Hepatocyte (in vitro differentiated cells): ENCODE measurements around the gene TMED6. TPM values are rescaled to one million over a fixed set of nuclear protein-coding genes. Genes with fewer than 3 reads are reported as not detected.

ENCODE experiments used
- DNase-seq: peaks from one replicate; pipeline ENCODE4 v3.0.0-alpha.2; 2016; ENCODE audit warnings: low spot score
- H2AFZ ChIP-seq: fragments of 200-600 bp; sonication (generic); 2 replicates; pipeline ENCODE4 v1.6.0; 2016; ENCODE audit warnings: antibody characterized with exemption, mild to moderate bottlenecking
- H3K27ac ChIP-seq: fragments of 200-600 bp; sonication (generic); 2 replicates; pipeline ENCODE4 v1.5.1; 2016; ENCODE audit warnings: mild to moderate bottlenecking
- H3K27me3 ChIP-seq: fragments of 200-600 bp; sonication (generic); 2 replicates; pipeline ENCODE4 v1.6.1; 2016
- H3K36me3 ChIP-seq: fragments of 200-600 bp; sonication (generic); replicated peaks from 2 replicates; pipeline ENCODE4 v1.5.1; 2016; ENCODE audit warnings: low read depth; ENCODE audit not compliant: insufficient read depth
- H3K4me1 ChIP-seq: fragments of 200-600 bp; sonication (generic); 2 replicates; pipeline ENCODE4 v1.5.1; 2016; ENCODE audit warnings: mild to moderate bottlenecking, moderate library complexity; ENCODE audit not compliant: insufficient read depth
- H3K4me2 ChIP-seq: fragments of 200-600 bp; sonication (generic); 2 replicates; pipeline ENCODE4 v1.6.0; 2016
- H3K4me3 ChIP-seq: fragments of 200-600 bp; sonication (generic); 2 replicates; pipeline ENCODE4 v1.5.1; 2016; ENCODE audit warnings: mild to moderate bottlenecking
- H3K79me2 ChIP-seq: fragments of 200-600 bp; sonication (generic); 2 replicates; pipeline ENCODE4 v1.6.0; 2017; ENCODE audit warnings: mild to moderate bottlenecking
- H3K9me2 ChIP-seq: fragments of 200-600 bp; sonication (generic); replicated peaks from 2 replicates; pipeline ENCODE4 v1.6.0; 2017; ENCODE audit warnings: mild to moderate bottlenecking; ENCODE audit not compliant: insufficient read depth
- H3K9me3 ChIP-seq: fragments of 200-600 bp; sonication (generic); 2 replicates; pipeline ENCODE4 v1.5.1; 2016; ENCODE audit warnings: low read depth, mild to moderate bottlenecking
- H4K20me1 ChIP-seq: fragments of 200-600 bp; sonication (generic); 2 replicates; pipeline ENCODE4 v1.6.0; 2016; ENCODE audit warnings: mild to moderate bottlenecking; ENCODE audit not compliant: insufficient read depth, poor library complexity, severe bottlenecking
- CTCF ChIP-seq: fragments of 200-600 bp; sonication (generic); IDR thresholded peaks from 2 replicates; pipeline ENCODE4 v1.5.1; 2016; ENCODE audit warnings: antibody characterized with exemption, mild to moderate bottlenecking; ENCODE audit not compliant: poor library complexity
- EZH2 ChIP-seq: fragments of 200-600 bp; sonication (generic); IDR thresholded peaks from 2 replicates; pipeline ENCODE4 v1.6.1; 2016; ENCODE audit warnings: antibody characterized with exemption, mild to moderate bottlenecking, borderline replicate concordance
- EZH2phosphoT487 ChIP-seq: fragments of 200-600 bp; sonication (generic); IDR thresholded peaks from one replicate; pipeline ENCODE4 v1.6.1; 2018; ENCODE audit warnings: antibody characterized with exemption, mild to moderate bottlenecking, low read depth, moderate library complexity; ENCODE audit not compliant: unreplicated experiment, severe bottlenecking
- WGBS: methylation state at CpG from one replicate; pipeline ENCODE4 v1.1.6; 2016; ENCODE audit warnings: low lambda C conversion rate; ENCODE audit errors: missing lambda C conversion rate; 5-methylcytosine and 5-hydroxymethylcytosine counted together
- polyA plus RNA-seq: library from polyadenylated mRNA; unstranded; fragments of >200 nt; fragmentation: Nextera tagmentation; extraction: Ambion mirVana; gene quantifications from 2 replicates; pipeline ENCODE4 v1.2.1, GENCODE V29; 2016
- total RNA-seq: library from RNA; depleted of rRNA; stranded (reverse); fragments of >200 nt; gene quantifications from 2 replicates; pipeline ENCODE4 v1.2.3, GENCODE V29; 2014

The TMED6 gene
- total and polyA plus RNA-seq, 2 experiments from 2014 or later, result 1.9 to 4.3 TPM

DNA sequence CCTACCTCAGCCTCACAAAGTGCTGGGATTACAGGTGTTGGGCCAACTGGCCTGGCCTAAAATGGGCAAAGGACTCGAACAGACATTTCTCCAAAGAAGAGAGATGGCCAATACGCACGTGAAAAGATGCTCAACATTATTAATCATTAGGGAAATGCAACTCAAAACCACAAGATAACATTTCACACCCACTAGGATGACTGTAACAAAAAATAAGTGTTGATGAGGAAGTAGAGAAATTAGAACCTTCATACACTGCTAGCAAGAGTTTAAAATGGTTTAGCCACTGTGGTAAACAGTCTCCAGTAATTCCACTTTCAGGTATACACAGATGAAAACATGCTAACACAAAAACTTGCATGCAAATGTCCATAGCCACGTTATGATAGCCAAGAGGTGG is 5.7 kb downstream of the TMED6 start:
- no peaks in the 10 kb centered on the region for H3K9me3 ChIP-seq
- no peaks in the 10 kb centered on the region for H4K20me1 ChIP-seq
- H2AFZ ChIP-seq, result no peak overlapping the region
- no peak for TF ChIP-seq CTCF
- peaks cover 2% of the 10 kb centered on the region for H3K4me1 ChIP-seq
- H3K36me3 ChIP-seq, result no peaks in the 10 kb centered on the region
- H3K4me2 ChIP-seq, result no peak overlapping the region
- no peak overlapping the region for H3K4me3 ChIP-seq
- no peaks in the 10 kb centered on the region for H3K27me3 ChIP-seq
- no peak for DNase-seq
- peaks cover 18% of the 10 kb centered on the region for H3K79me2 ChIP-seq
- no peaks in the 10 kb centered on the region for H3K9me2 ChIP-seq
- WGBS, result 94% methylated on average over 4 of the region's 4 CpGs
- no peak overlapping the region for H3K27ac ChIP-seq

- Histone ChIP-seq H3K9me3 (no peaks in the 10 kb centered on the region), H3K9me2 (no peaks in the 10 kb centered on the region), H4K20me1 (no peaks in the 10 kb centered on the region), H3K4me1 (peaks cover 9% of the 10 kb centered on the region), H3K27ac (no peak overlapping the region), H3K27me3 (no peaks in the 10 kb centered on the region), H3K79me2 (peaks cover 28% of the 10 kb centered on the region), H3K36me3 (no peaks in the 10 kb centered on the region), H2AFZ (no peak overlapping the region), H3K4me2 (no peak overlapping the region), H3K4me3 (no peak overlapping the region)
- WGBS, result 97% methylated on average over 5 of the region's 5 CpGs
- no peak for TF ChIP-seq EZH2
- no peak for TF ChIP-seq CTCF
- no peak for TF ChIP-seq EZH2phosphoT487
- DNase-seq, result no peak
Observed at GRCh38 chr16:69344171-69344570, 7.4 kb downstream of the TMED6 start.

DNA sequence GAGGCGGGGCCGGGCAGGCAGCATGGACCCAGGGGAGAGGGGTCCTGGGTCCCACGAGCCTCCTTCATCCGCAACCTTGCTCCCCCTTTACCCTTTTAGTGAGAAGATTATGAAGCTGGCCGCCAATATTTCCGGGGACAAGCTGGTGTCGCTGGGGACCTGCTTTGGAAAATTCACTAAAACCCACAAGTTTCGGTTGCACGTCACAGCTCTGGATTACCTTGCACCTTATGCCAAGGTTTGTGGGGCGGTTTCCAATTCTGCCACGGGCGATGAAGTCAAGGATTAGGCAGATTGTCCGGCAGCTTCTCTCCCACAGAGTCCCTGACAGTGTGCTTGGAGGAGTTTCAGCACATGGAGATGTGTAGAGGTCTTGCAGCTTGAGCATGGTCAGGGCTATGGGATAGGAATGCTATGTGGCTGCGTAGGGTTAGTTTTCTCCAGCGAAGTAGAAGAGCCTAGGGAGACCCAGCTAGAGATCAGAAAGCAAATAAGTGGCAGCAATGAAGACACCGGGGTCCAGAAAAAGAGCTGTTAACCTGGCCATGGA is 11.4 kb downstream of the TMED6 start:
- Histone ChIP-seq H3K27me3 (no peaks in the 10 kb centered on the region), H3K36me3 (no peaks in the 10 kb centered on the region), H3K9me2 (no peaks in the 10 kb centered on the region), H3K4me1 (peaks cover 19% of the 10 kb centered on the region), H3K9me3 (no peaks in the 10 kb centered on the region), H3K4me3 (peak overlapping the region; percentile 56), H4K20me1 (no peaks in the 10 kb centered on the region), H3K27ac (peak overlapping the region; percentile 71), H3K79me2 (peaks cover 59% of the 10 kb centered on the region), H2AFZ (peak overlapping the region; percentile 60), H3K4me2 (peak overlapping the region; percentile 98)
- 8% methylated on average over 16 of the region's 16 CpGs for WGBS
- TF ChIP-seq EZH2, result no peak
- TF ChIP-seq CTCF, result no peak
- TF ChIP-seq EZH2phosphoT487, result no peak
- no peak for DNase-seq
